Measurements from ENCODE around the gene BLOC1S4.

Gene BLOC1S4

DNA sequence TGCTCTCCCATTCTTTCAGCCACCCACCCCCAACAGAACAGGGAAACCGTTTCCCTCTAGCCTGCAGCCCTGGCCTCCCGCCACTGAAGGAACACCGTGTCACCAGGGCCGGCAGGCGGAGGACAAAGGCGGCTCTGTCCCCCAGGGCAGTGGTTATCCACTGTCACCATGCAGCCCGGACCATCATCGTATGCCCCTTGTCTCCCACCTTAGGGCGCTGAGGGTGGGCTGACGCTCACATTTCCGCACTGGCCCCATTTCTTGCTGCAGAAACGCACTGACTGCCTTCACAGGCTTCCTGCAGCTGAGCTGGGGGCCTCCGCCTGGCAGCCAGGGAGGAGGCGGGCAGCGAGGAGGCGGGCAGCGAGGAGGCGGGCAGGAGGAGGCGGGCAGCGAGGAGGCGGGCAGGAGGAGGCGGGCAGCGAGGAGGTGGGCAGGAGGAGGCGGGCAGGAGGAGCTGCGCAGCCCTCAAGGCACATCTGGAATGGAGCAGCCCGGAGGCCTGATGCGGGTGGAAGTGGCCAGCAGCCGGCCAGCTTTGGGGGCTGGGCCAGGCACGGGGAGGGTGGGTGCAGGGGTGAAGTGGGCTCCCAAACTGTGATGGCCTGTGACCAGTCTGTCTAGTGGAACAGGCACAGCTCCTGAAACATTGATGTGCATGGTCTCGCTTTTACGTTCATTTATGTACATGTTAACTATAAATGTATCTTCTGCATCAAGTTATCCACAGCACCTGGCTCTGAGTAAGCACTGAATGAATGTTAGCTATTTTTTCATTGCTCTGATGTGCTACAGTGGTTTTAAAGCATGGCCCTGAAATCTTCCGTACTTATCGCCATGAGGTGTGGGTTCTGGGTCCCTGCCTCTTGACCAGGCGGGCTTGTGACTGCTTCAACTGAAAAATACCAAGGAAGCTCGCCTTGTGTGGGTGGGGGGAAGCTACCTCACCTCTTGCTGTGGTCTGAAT lies 46.0 kb downstream of the BLOC1S4 start:
- Histone ChIP-seq H3F3A (ENCODE audit: insufficient read depth) (no peaks in the 10 kb centered on the region), H3K27ac (ENCODE audit: low read depth, low read length) (no peak overlapping the region), H3K4me2 (ENCODE audit: low read depth, low read length, poor library complexity, severe bottlenecking) (no peak overlapping the region), H3K9ac (ENCODE audit: low read length) (no peak overlapping the region), H3K9me2 (replicated peaks; ENCODE audit: insufficient read depth, low read length) (no peaks in the 10 kb centered on the region), H2AFZ (ENCODE audit: low read depth, low read length, severe bottlenecking) (no peak overlapping the region), H3K79me2 (ENCODE audit: insufficient read depth, low read length) (no peaks in the 10 kb centered on the region), H3K36me3 (ENCODE audit: low read length) (no peaks in the 10 kb centered on the region), H3K9me3 (ENCODE audit: insufficient read depth, low read length) (no peaks in the 10 kb centered on the region), H3K27me3 (ENCODE audit: low read length) (no peaks in the 10 kb centered on the region), H4K20me1 (ENCODE audit: low read depth, low read length) (no peaks in the 10 kb centered on the region), H3K4me3 (ENCODE audit: insufficient read depth, low read length, poor library complexity, severe bottlenecking) (no peak overlapping the region)
- TF ChIP-seq, protein P1, sequence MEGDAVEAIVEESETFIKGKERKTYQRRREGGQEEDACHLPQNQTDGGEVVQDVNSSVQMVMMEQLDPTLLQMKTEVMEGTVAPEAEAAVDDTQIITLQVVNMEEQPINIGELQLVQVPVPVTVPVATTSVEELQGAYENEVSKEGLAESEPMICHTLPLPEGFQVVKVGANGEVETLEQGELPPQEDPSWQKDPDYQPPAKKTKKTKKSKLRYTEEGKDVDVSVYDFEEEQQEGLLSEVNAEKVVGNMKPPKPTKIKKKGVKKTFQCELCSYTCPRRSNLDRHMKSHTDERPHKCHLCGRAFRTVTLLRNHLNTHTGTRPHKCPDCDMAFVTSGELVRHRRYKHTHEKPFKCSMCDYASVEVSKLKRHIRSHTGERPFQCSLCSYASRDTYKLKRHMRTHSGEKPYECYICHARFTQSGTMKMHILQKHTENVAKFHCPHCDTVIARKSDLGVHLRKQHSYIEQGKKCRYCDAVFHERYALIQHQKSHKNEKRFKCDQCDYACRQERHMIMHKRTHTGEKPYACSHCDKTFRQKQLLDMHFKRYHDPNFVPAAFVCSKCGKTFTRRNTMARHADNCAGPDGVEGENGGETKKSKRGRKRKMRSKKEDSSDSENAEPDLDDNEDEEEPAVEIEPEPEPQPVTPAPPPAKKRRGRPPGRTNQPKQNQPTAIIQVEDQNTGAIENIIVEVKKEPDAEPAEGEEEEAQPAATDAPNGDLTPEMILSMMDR (IDR thresholded peaks at IDR 0.05; ENCODE audit: insufficient read depth, low read length, poor library complexity, severe bottlenecking) = no peak
- no peak for TF ChIP-seq EZH2phosphoT487 (conservative IDR thresholded peaks at IDR 0.05; ENCODE audit: low read length)

DNA sequence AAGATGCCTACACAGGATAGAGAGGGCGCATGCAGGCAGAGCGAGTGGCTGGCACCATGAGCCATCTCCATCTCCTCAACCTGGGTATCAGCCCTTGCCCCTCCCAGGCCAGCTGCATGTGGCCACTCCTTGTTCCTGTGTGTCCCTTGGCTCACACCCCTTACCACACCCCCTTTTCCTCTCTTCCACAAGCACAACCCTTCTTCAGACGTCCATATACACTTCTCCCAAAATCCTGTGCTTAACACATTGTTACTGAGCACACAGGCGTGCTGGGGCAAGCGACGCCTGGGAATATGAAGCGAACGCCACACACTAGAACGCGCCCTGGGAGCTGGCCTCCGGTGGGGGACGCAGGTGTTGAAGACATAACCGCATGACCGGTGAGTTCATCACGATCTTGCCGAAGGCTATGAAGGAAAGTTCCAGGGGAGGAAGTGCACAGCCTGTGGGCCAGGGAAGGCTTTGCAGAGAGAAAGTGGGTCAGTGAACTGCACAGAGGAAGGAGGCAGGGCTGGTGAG lies 47.4 kb downstream of the BLOC1S4 start:
- no peak overlapping the region for H3K4me3 ChIP-seq (ENCODE audit: insufficient read depth, low read length, poor library complexity, severe bottlenecking)
- no peaks in the 10 kb centered on the region for H3K36me3 ChIP-seq (ENCODE audit: low read length)
- no peak overlapping the region for H3K4me2 ChIP-seq (ENCODE audit: low read depth, low read length, poor library complexity, severe bottlenecking)
- no peak overlapping the region for H2AFZ ChIP-seq (ENCODE audit: low read depth, low read length, severe bottlenecking)
- no peaks in the 10 kb centered on the region for H4K20me1 ChIP-seq (ENCODE audit: low read depth, low read length)
- TF ChIP-seq, protein P1 (IDR thresholded peaks at IDR 0.05; ENCODE audit: insufficient read depth, low read length, poor library complexity, severe bottlenecking) = no peak
- no peak for TF ChIP-seq EZH2phosphoT487 (conservative IDR thresholded peaks at IDR 0.05; ENCODE audit: low read length)
- no peak overlapping the region for H3K9ac ChIP-seq (ENCODE audit: low read length)
- no peaks in the 10 kb centered on the region for H3K79me2 ChIP-seq (ENCODE audit: insufficient read depth, low read length)
- H3K9me3 ChIP-seq (ENCODE audit: insufficient read depth, low read length) = no peaks in the 10 kb centered on the region
- no peaks in the 10 kb centered on the region for H3K27me3 ChIP-seq (ENCODE audit: low read length)
- H3F3A ChIP-seq (ENCODE audit: insufficient read depth) = no peaks in the 10 kb centered on the region
- H3K9me2 ChIP-seq (replicated peaks; ENCODE audit: insufficient read depth, low read length) = no peaks in the 10 kb centered on the region
- H3K27ac ChIP-seq (ENCODE audit: low read depth, low read length) = no peak overlapping the region

DNA sequence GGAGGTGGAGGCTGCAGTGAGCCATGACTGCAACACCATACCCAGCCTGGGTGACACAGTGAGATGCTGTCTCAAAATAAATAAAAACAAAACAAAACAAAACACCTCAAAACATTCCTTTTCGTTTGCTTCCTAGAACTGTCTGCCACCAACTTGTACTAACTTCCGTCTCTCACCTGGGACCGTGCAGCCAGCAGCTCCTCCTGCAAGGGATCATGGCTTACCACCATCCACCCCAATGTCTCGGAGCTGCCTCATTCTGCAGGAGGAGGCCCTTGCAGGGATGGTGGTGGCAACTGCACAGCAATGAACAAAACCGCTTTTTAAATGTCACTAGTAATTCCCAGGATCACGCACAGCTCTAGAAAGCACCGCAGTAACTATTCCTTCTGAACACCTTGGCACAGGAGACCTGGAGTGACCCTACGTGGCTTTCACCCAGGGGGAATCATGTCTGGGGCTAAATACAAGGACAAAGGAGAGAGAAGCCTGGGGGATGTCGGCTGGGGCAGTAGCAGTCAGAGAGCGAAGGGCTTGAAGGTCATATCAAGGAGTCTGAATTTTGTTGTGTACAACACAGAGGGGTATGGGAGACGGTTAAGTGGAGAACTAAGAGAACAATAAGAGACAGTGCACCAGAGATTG lies 49.1 kb downstream of the BLOC1S4 start:
- H3K9me2 ChIP-seq (replicated peaks; ENCODE audit: insufficient read depth, low read length) = no peaks in the 10 kb centered on the region
- H3K4me3 ChIP-seq (ENCODE audit: insufficient read depth, low read length, poor library complexity, severe bottlenecking) = no peak overlapping the region
- H3K79me2 ChIP-seq (ENCODE audit: insufficient read depth, low read length) = no peaks in the 10 kb centered on the region
- H3K27ac ChIP-seq (ENCODE audit: low read depth, low read length) = no peak overlapping the region
- H4K20me1 ChIP-seq (ENCODE audit: low read depth, low read length) = no peaks in the 10 kb centered on the region
- no peaks in the 10 kb centered on the region for H3K9me3 ChIP-seq (ENCODE audit: insufficient read depth, low read length)
- H3K36me3 ChIP-seq (ENCODE audit: low read length) = no peaks in the 10 kb centered on the region
- no peaks in the 10 kb centered on the region for H3K27me3 ChIP-seq (ENCODE audit: low read length)
- no peaks in the 10 kb centered on the region for H3F3A ChIP-seq (ENCODE audit: insufficient read depth)
- H2AFZ ChIP-seq (ENCODE audit: low read depth, low read length, severe bottlenecking) = no peak overlapping the region
- no peak overlapping the region for H3K9ac ChIP-seq (ENCODE audit: low read length)
- no peak overlapping the region for H3K4me2 ChIP-seq (ENCODE audit: low read depth, low read length, poor library complexity, severe bottlenecking)
- TF ChIP-seq, protein P1 (IDR thresholded peaks at IDR 0.05; ENCODE audit: insufficient read depth, low read length, poor library complexity, severe bottlenecking) = no peak
- TF ChIP-seq EZH2phosphoT487 (conservative IDR thresholded peaks at IDR 0.05; ENCODE audit: low read length) = no peak

Data from SU-DHL-6 (cell line).